GM21381 (cell line): ENCODE results near the gene NHS.
A peak's percentile ranks its signal among the peaks of the same experiment; 100 is the strongest.

Experiments
- ATAC-seq: cut with Tn5 transposase; IDR thresholded peaks from one replicate; pipeline ENCODE4 v1.9.1; 2021; ENCODE audit warnings: mild to moderate bottlenecking, moderate library complexity; ENCODE audit not compliant: unreplicated experiment

NHS gene

DNA sequence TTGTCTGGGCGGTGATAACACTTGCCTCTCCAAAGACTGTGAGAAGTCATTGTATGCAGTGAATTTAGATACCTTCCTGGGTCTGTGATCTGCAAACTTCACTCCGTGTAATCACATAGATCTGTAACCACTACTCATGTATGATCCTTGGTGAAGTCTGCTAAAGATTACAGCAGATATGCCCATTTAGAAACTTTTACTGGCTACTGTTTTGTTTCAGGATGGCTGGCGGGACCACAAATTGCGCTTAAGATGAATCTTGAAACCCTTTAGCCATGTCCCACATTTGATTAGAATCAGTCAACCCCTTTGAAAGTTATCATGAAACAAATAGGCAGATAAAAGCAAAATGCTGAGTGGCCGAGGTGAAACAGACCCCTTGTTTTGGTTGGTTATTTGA, 235.8 kb downstream of the NHS start:
- ATAC-seq, result no peak

DNA sequence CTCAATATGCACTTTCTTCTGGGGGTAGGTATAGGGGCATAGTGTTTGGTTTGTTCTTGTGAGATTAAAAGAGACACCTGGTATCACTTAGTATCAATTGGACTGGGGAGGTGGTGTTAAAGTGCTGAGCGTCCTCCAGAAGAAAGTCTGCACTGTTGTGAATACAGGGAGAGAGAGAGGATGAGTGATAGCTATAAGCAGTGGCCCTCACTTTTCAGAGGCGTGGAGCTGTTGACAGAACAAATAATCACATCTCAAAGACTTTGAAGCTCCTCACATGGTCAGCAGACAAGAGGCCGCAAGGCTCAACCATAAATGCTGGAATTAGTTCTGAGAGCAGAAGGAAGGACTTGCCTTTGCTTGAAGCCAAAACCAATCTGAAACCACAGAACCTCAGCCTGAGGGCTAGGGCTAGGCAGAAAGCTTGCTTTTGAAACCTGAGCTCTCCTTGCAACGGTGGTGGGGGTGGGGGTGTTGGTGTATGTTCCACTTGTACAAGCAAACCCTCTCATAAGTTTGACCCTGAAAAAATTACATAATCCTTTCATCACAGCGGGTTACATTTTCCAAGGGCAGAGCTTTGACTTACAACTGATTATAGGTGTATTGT, 239.1 kb downstream of the NHS start:
- peak; percentile 69 for ATAC-seq

DNA sequence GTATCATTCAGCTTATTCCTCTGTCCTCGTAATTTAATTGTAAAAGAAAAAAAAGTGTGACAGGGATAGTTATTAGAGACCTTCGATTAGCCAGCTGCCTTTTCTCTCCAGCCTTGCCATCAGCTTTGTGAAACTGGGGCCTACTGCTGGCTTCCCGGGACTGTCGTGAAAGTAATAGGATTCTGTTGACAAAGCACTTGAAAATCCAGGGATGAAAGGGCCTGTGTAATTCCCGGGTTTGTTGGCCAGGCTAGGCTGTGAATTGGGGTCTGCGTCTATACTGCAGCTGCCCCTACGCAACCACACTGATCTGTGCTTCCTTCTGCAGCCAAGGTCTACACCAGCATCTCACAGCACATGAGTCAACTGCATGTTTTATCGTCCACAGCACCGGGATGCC, 241.9 kb downstream of the NHS start:
- no peak for ATAC-seq

DNA sequence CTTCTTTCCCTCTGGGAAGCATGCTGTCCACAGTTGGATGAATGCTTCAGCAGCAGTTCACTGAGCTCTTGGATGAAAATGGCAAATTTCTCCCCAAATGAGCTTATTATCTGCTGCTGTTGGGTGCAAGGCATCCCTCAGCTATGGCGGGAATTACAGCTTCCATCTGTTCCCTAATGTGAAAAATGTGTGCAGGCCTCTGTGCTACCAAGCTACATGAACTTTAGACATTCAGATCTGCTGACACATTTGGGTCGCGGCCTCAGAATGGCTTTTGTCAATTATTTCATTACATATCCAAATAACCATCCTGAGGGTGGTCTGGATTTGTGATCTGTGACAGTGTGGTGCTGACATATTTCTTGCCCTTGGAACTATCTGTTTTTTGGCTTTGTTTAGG, 242.8 kb downstream of the NHS start:
- no peak for ATAC-seq

DNA sequence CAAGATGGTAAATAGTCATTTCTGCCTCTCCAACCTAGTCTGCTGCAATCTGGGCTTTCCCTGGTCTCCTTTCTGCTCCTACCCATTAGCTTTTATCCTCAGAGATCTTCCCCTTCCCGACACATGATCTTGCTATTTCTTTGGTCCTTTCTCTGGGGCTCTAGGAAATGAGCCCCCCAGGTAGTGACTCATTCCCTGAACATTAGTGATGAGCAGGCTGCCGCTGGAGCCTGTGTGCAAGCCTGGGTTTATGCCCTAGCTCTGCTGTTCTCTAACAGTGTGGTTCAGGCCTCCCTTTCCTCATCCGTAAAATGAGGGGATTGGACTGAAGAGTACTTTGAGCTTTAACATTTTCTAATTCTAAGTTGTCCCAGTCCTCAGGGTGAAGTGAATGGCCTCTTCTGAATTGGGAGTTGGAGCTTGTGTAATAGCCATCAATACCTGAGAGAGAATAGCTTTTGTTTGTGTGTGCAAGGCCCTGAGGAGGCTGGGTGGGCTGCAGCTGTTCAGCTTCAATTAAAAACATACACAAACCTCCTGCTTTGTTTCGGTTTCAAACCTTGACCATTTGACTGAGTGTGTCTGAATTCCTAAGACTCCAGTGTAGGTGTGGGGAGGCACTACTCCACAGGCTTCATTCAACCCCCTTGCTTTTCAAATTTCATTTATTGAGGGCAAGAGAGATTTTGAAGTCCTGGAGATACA, 246.7 kb downstream of the NHS start:
- no peak for ATAC-seq

DNA sequence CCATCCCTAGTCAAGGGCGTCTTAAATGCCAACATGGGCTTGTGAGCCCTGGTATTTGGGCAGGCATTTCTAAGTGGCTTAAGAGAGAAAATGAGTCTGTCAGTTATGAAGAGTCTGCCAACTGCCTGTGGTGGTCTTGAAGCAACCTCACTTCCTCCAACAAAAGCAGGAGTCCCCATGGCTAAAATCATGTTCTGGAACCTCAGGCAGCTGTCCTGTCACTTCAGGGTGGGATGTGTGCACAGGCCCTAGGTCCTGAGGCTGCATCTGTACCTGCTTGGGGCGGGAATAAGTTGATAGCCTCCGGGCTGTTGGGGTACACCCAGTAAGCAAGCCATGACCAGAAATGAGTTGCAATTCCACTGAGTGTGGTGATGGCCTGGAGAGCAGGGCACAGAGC, 247.3 kb downstream of the NHS start:
- no peak for ATAC-seq

DNA sequence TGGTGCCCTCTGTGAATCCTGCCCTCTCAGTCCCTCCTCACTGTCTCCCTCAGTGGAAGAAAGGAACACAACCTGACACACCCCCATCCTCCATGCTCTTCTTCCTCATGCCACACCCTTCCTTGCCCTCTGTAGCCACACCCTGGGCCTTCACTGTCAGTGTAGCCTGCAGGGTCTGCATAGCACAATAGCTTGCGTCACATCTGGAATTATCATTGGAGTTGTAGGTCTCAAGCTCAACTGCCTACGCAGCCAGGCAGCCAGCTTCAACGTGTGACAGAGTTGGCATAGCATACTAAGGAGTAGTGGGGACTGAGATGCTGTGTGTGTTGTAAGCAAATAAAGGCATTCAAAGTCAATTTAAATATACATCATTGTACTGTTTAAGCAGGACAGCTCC, 248.8 kb downstream of the NHS start:
- no peak for ATAC-seq

DNA sequence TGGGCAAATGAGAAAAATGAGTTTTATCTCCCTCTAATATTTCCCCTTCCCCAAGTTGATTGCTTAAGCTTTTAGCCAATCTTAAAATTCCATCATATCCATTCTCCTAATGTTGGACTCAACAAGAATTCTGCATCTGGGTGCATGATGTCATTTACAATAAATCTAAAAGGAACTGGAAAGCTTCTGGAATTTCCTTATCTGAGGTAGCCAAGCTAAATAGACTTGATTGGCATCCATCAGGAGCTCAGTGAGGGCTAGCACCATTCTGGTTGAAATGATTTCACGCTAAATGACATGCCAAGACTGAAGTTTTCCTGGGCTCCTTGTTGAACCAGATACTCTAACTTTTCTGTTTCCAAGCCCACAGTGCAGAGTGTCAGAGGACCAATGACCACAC, 252.0 kb downstream of the NHS start:
- no peak for ATAC-seq

DNA sequence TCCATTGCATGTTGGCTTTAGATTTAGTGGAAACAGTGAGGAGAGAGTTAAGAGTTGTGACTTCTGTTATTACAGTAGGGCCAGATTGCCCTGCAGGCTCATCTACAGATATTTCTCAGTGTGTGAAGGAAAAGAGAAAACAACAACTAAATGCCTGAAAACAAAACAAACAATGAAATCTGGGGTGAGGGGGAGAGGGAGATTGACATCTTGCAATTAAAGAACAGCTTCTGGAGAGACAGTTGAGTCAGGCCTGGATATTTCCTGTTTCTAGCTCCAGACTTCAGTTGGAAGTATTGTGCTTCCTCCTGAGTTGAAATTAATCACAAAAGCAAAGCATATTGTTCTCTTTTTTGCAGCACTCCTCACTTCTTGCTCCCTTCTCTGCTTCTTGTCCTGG, 254.0 kb downstream of the NHS start:
- no peak for ATAC-seq

DNA sequence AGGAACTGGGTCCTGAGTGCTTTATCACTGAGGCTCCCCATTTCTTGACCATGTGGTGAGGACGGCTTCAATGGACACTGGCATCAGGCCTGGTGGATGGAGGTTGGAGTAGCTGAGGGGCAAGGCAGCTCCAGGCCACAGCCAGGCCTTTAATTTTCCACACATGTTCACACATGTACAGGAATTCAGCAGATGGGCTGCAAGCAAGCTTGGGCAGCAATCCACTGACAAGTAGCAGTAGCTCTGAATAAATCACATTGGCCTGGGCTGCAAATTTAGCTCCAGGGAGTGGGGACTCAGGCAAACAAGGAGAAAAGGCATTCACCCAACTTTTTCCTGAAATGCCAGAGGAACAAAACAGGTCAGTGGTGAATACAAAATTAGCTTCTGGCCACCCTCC, 254.5 kb downstream of the NHS start:
- no peak for ATAC-seq

DNA sequence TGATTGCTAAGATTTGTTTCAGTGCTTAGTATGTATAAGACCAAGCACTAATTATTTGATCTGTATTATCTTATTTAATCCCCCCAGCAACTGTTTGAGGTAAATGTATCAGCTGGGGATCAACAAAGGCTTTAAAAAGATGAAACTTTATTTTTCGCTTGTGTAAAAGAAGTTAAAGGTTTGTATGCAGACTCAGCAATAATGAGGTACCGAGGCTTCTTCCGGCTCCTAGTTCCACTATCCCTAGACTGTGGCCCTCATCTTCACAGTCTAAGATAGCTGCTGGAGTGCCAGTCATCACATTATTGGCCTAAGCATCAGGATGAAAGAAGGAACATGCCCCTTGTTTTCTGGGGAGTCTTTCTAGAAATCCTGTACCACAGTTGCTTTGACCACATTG, 256.6 kb downstream of the NHS start:
- no peak for ATAC-seq

DNA sequence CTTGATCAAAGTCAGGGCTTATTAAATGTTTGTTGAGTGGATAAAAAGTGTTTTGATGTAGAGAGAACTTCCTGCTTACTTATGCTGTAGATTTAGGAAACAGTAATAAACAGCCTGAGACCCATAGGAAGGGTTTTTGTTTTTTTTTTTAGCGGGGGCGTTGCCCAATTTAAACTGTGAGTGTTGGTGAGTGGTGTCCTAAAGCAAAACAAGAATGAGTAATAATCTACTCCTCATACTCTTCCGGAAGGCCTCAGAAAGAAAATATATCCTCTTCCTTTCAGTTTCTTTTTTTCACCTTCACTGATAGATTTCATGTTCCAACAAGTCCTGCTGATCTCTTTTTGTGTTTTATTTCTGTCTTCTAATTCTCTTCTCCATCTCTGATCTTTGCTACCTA, 257.9 kb downstream of the NHS start:
- no peak for ATAC-seq

DNA sequence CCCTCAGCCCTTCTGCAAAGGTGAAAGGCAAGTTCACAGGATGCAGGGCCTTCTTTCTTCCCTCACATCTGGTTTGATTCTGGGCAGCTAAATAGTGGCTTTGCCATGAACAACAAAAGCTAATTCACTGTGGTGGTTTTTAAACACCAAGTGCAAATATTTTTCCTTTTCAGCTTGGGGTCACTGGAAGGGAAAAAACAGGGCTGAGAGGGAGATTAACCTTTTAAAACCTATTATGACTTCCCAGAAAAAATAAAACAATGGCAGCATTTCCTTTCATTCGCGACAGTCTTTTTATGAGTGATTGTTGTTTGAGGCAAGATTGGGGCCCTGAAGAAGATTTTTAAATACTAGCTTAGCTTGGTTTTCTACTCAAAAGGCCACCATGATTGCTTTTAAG, 258.5 kb downstream of the NHS start:
- no peak for ATAC-seq

DNA sequence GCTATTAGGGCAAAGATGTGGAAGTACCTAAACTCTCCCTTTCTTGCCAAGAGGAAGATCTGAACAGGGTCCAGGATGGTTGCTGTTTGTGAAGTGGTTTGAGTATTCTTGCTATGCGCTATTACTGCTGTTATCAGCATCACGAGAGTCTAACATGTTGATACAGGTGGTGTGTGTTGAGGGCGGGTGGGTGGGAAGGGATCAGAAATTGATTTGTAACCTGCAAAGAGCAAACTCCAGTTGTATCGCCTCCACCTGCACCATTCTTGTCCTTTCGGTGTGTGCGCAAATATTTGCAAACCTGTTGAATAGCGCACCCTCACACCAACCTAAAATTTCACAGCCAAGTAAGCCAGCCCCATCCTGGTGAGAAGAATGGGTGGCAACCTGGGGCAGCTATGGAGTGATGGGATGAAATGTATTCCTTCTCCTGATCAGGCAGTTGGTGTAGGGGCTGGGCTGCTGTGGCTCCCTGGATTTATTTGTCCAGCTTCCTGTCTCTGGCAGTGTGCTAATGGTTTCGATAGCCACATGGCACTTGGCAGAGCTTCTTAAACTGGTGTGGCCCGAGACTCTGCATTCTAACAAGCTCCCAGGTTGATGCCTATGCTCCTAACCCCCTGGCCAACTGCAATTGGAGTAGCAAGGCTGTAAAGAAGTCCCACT, 259.7 kb downstream of the NHS start:
- ATAC-seq, result no peak

DNA sequence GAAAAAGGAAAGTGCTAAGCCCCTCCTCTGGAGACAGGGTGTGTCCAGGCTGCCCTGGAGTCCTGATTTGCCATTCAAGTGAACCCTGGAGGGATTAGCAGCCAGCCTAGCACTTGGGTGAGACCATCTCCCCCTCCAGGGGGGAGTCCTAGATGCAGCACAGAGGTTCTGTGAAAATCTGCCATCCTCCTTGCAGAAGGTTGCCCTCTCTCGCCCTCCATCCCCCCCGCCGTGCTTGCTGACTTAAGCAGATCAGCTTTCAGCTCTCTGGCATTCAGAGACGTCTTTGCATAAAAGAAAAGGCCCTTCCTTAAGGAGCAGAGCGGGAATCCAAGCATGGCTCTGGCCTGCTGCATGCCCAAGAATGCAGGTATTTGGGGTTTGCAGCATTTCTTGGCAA, 260.2 kb downstream of the NHS start:
- ATAC-seq, result no peak

DNA sequence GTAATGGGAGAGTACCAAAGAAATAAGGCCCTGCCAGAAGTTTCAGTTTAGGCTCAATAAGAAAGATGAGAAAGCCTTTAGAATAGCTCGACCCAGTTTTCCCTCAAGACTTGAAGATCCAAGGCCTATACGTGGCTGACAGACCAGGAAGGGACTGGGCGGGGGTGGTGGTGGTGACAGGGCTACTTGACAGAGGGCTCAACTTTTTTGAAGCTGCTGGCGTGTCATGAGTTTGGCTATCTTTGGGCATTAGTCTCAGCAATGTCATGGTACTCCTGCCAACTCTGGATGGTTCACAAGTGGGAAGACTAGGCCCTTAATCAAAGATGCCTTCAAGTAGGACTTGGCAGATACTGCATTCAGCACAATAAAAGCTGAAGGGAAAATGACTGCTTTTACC, 262.2 kb downstream of the NHS start:
- ATAC-seq, result no peak

DNA sequence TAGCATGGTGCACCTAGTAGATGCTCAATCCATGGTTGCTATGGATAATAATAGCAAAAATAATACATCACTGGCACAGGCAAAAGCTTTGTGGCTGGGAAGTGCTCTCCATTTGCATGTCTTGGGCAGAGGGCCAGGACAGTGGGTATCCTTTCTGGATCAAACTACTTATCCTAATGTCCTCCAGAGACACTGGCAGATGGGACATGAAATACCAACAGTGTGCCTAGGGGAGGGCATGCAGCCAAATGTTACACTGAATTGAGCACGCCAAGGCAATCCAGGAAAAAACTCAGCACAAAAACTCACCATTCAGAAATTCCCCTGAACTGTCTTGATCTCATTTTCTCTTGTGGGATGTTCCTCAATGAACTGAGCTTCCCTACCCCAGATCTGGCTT, 263.7 kb downstream of the NHS start:
- ATAC-seq, result no peak

DNA sequence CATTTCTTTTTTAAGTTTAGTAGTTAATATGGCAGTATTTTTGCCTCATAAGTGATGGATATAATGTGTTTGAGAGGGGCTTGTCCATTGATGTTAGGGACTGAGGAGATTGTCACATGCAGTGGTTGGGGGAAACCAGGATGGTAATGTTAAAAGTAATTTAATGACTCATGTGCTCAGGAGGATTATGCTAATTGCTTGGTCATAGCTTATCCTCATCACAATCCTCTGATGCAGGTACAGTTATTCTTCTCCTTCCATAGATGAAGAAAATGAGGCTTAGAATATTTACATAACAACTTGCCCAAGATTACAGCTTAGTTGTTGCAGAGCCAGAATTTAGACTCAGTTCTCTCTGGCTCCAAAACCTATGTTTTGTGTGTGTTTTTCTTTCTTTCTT, 267.9 kb downstream of the NHS start:
- no peak for ATAC-seq

DNA sequence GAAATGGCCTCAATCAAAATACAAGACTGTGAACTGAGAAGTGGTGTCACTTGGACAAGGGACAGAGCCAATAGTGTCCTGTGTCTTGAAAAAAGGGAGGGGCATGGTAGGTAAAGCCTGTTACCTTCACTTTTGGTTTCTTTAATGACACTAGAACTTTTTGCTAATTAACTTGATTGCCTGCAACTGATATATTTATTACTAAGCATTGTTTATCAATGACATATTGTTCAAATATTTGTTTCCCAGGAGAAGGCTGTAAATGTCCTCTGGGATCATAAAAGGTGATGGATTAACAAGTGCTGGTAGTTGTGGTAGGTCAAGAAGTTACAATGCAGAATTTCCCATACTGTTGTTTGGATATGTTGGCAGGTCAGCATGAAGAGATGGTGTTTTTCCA, 268.5 kb downstream of the NHS start:
- ATAC-seq, result no peak

DNA sequence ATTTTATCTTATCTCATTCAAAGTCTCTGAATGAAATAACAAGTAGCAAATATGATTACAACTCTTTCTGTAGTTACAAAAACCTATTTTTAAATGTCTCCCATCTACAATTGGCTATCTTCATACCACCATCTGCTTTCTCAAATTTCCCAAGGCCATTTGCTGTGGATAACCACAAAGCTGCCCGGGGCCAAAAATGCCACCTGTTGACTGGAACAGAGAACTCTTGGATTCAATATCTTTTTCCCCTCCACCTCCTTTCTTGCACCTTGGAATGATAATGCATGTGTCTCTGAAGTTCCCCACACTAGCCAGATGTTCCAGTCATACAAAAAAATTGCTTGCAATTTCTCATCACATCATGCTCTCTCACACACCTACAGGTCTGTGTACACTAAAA, 269.0 kb downstream of the NHS start:
- no peak for ATAC-seq

DNA sequence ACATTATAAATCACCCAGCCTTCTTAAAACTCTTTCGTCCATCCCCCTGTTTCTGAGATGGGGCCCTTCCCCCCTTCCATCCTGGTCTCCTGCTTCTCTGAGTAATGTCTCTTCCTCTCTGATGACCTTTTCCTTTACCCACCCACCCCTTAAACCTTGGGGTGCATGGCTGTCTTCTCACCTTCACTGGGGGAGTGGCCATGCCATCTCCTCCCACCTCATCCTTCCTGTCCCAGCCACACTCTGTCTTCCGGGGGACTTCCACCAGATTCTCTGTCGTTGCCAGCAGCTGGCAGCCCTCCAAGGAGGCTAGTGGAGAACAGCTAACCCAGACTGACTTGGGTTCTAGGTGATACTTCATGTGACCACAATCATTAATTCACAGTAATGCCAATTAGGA, 279.1 kb downstream of the NHS start:
- no peak for ATAC-seq

DNA sequence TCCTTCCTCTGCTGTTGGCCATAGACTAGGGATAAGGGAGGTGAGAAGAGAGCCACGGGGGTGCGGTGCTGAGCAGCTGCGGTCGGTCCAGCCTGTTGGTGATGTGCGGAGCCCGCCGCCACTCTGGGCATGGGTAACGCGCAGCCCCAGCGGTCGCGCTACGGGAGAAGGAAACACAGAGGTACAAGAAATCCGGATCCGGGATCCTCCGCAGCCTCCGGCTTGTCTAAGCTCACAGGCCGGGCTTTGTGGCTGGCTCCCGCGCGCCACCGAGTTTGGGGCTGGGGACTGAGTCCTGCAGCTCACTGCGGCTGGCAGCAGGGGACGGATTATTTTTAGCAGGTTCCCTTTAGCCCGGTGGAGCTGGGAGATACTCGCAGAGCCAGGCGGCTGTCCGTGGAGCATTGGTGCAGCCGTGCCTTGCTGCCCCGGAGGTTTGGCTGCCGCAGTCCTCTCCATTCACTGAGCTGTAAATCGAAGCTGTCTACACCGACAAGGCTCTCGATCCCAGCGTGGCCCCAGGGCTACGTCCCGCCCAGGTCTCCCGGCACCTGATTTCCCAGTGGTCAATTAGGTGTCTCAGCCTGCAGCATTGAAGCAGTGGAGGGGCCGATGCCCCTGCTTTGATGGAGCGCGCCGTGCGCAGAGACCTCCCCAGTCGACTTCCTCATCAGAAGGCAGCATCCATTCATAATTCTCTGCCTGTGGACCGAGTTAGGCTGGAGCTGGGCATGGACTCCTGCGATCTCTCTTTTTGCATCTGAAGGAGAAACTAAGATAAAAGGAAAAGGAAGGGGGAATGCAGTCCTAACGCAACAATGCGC, 280.4 kb downstream of the NHS start:
- ATAC-seq, result no peak
